GM23338 (cell line): Measurements from ENCODE around the gene FAM149B1. TPM values are rescaled to one million over a fixed set of nuclear protein-coding genes. Genes with fewer than 3 reads are reported as not detected.

Experiments used
- ATAC-seq: fragments of 200-7000 bp; cut with Tn5 transposase; 3 replicates; pipeline ENCODE4 v1.9.1; 2020
- DNase-seq: peaks from one replicate; pipeline ENCODE4 v3.0.0-alpha.2; 2015; ENCODE audit warnings: low spot score
- H2AFZ ChIP-seq: fragments of 200-600 bp; sonication (generic); 2 replicates; pipeline ENCODE4 v1.8.0; 2016; ENCODE audit warnings: antibody characterized with exemption, mild to moderate bottlenecking, moderate library complexity
- H3F3A ChIP-seq: fragments of 200-600 bp; sonication (generic); replicated peaks from 2 replicates; pipeline ENCODE4 v1.8.0; 2017; ENCODE audit warnings: antibody characterized with exemption, mixed run types, low read depth
- H3K27ac ChIP-seq: fragments of 200-600 bp; sonication (generic); 2 replicates; pipeline ENCODE4 v1.6.1; 2016; ENCODE audit warnings: low read depth
- H3K27me3 ChIP-seq: fragments of 200-600 bp; sonication (generic); 2 replicates; pipeline ENCODE4 v1.8.0; 2016; ENCODE audit warnings: mild to moderate bottlenecking, mixed run types, moderate library complexity; ENCODE audit not compliant: insufficient read depth
- H3K36me3 ChIP-seq: fragments of 200-600 bp; sonication (generic); 2 replicates; pipeline ENCODE4 v1.8.0; 2016; ENCODE audit warnings: mild to moderate bottlenecking; ENCODE audit not compliant: insufficient read depth
- H3K4me1 ChIP-seq: fragments of 200-600 bp; sonication (generic); 2 replicates; pipeline ENCODE4 v1.8.0; 2016; ENCODE audit warnings: mild to moderate bottlenecking, moderate library complexity; ENCODE audit not compliant: insufficient read depth
- H3K4me2 ChIP-seq: fragments of 200-600 bp; sonication (generic); 2 replicates; pipeline ENCODE4 v1.7.1; 2017; ENCODE audit warnings: mixed run types
- H3K4me3 ChIP-seq: fragments of 200-600 bp; sonication (generic); 2 replicates; pipeline ENCODE4 v1.6.1; 2016; ENCODE audit warnings: mixed run types
- H3K79me2 ChIP-seq: fragments of 200-600 bp; sonication (generic); replicated peaks from 2 replicates; pipeline ENCODE4 v1.8.0; 2017; ENCODE audit warnings: mild to moderate bottlenecking; ENCODE audit not compliant: insufficient read depth
- H3K9me2 ChIP-seq: fragments of 200-600 bp; sonication (generic); 2 replicates; pipeline ENCODE4 v1.8.0; 2017; ENCODE audit not compliant: insufficient read depth
- H4K20me1 ChIP-seq: fragments of 200-600 bp; sonication (generic); replicated peaks from 2 replicates; pipeline ENCODE4 v1.8.0; 2017; ENCODE audit warnings: mild to moderate bottlenecking; ENCODE audit not compliant: insufficient read depth
- H3K27ac Mint-ChIP-seq: 2 replicates; pipeline ENCODE4 v1.8.0; 2020; ENCODE audit warnings: inconsistent platforms, mild to moderate bottlenecking, moderate library complexity, mixed read lengths
- H3K27me3 Mint-ChIP-seq: 3 replicates; pipeline ENCODE4 v1.8.0; 2022; ENCODE audit warnings: low read depth, mild to moderate bottlenecking, moderate library complexity, mixed read lengths, inconsistent platforms; ENCODE audit not compliant: insufficient read depth, poor library complexity
- H3K36me3 Mint-ChIP-seq: 3 replicates; pipeline ENCODE4 v1.8.0; 2021; ENCODE audit warnings: low read depth, mild to moderate bottlenecking, inconsistent platforms, moderate library complexity, mixed read lengths
- H3K4me1 Mint-ChIP-seq: 3 replicates; pipeline ENCODE4 v1.8.0; 2020; ENCODE audit warnings: mild to moderate bottlenecking, inconsistent platforms, mixed read lengths
- H3K4me3 Mint-ChIP-seq: 3 replicates; pipeline ENCODE4 v1.8.0; 2021; ENCODE audit warnings: moderate library complexity, mild to moderate bottlenecking, inconsistent platforms, mixed read lengths
- H3K9me3 Mint-ChIP-seq: 3 replicates; pipeline ENCODE4 v1.8.0; 2020; ENCODE audit warnings: moderate library complexity, mild to moderate bottlenecking, inconsistent platforms, mixed read lengths
- CREB1 ChIP-seq: fragments of 250-450 bp; sonication (Bioruptor Pico); IDR thresholded peaks from 2 replicates; pipeline ENCODE4 v1.5.0; 2020; ENCODE audit warnings: low read depth, mild to moderate bottlenecking, moderate library complexity
- ETS1 ChIP-seq: IDR thresholded peaks from 2 replicates; pipeline ENCODE4 v1.6.1; 2016; ENCODE audit warnings: antibody characterized with exemption
- EZH2 ChIP-seq: fragments of 200-600 bp; sonication (generic); IDR thresholded peaks from one replicate; pipeline ENCODE4 v1.8.0; 2017; ENCODE audit warnings: antibody characterized with exemption, mild to moderate bottlenecking, low read depth; ENCODE audit not compliant: unreplicated experiment
- EZH2phosphoT487 ChIP-seq: fragments of 200-600 bp; sonication (generic); IDR thresholded peaks from one replicate; pipeline ENCODE4 v1.8.1; 2018; ENCODE audit warnings: antibody characterized with exemption; ENCODE audit not compliant: unreplicated experiment
- JUNB ChIP-seq: IDR thresholded peaks from one replicate; pipeline ENCODE4 v1.6.1; 2016; ENCODE audit warnings: antibody characterized with exemption; ENCODE audit not compliant: unreplicated experiment
- NANOG ChIP-seq: IDR thresholded peaks from 2 replicates; pipeline ENCODE4 v1.6.1; 2016; ENCODE audit warnings: antibody characterized with exemption, borderline replicate concordance
- POLR2AphosphoS5 ChIP-seq: IDR thresholded peaks from 2 replicates; pipeline ENCODE4 v1.6.1; 2016; ENCODE audit warnings: antibody characterized with exemption, low read depth
- REST ChIP-seq: IDR thresholded peaks from one replicate; pipeline ENCODE4 v1.6.1; 2018; ENCODE audit warnings: antibody characterized with exemption; ENCODE audit not compliant: unreplicated experiment
- STAT1 ChIP-seq: IDR thresholded peaks from one replicate; pipeline ENCODE4 v1.6.1; 2016; ENCODE audit warnings: antibody characterized with exemption; ENCODE audit not compliant: unreplicated experiment
- ZNF114 ChIP-seq: fragments of 250-450 bp; sonication (Bioruptor Pico); IDR thresholded peaks from 2 replicates; pipeline ENCODE4 v1.5.0; 2020; ENCODE audit warnings: mild to moderate bottlenecking, moderate library complexity
- ZNF331 ChIP-seq: fragments of 250-450 bp; sonication (Bioruptor Pico); IDR thresholded peaks from 2 replicates; pipeline ENCODE4 v1.5.0; 2020; ENCODE audit warnings: low read depth, mild to moderate bottlenecking, moderate library complexity
- polyA plus RNA-seq: library from polyadenylated mRNA; unstranded; fragments of >200 nt; fragmentation: Nextera tagmentation; extraction: Ambion mirVana; gene quantifications from 2 replicates; pipeline ENCODE4 v1.2.1, GENCODE V29; 2016
- total RNA-seq: library from RNA; depleted of rRNA; stranded (reverse); fragments of >200 nt; shearing (Covaris generic); gene quantifications from 2 replicates; pipeline ENCODE4 v1.2.3, GENCODE V29; 2014
- TF ChIP-seq, protein P1 (sequence below): fragments of 250-450 bp; sonication (Bioruptor Pico); IDR thresholded peaks from 2 replicates; pipeline ENCODE4 v1.5.0; 2020; ENCODE audit warnings: mild to moderate bottlenecking, moderate library complexity
- TF ChIP-seq, protein P2 (sequence below), 2 experiments: fragments of 200-600 bp in 1 of 2; sonication (generic) in 1 of 2; conservative IDR thresholded peaks; 2 replicates each; pipeline versions ENCODE4 v1.5.1 to v1.6.1; 2016 to 2017; ENCODE audit warnings: antibody characterized with exemption in 2 of 2, low read depth in 2 of 2, mild to moderate bottlenecking in 2 of 2, moderate library complexity in 1 of 2

Gene FAM149B1
- total and polyA plus RNA-seq, 2 experiments from 2014 or later = 11.2 to 19.3 TPM

DNA sequence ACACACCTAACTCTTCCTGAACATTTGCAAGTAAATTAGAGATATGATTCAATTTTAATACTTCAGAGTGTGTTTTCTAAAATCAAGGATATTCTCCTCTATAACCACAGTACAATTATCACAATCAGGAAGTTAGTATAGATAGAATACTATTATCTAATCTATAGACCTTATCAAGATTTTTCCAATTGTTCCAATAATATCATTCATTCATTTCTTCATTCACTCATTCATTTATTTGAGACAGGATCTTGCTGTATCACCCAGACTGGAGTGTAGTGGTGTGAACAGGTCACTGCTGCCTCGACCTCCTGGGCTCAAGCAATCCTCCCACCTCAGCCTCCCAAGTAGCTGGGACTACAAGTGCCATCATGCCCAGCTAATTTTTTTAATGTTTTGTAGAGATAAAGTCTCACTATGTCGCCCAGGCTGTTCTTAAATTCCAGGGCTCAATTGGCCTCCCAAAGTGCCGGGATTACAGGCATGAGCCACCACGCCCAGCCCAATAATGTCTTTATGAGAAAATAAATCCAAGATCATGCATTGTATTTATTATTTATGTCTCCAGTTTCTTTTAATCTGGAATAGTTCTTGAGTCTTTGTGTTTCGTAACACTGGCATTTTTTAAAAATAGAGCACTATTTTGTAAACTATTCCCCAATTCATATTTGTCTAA is 95.1 kb downstream of the FAM149B1 start:
- peaks cover 4% of the 10 kb centered on the region; the same call in 1 of the 3 replicates for H3K36me3 Mint-ChIP-seq
- Histone ChIP-seq H3K4me3 (no peak overlapping the region), H3K27me3 (no peaks in the 10 kb centered on the region), H3K27ac (no peak overlapping the region), H3F3A (no peaks in the 10 kb centered on the region), H3K4me1 (no peaks in the 10 kb centered on the region), H4K20me1 (no peaks in the 10 kb centered on the region), H3K9me2 (no peaks in the 10 kb centered on the region), H3K36me3 (no peaks in the 10 kb centered on the region; the same call in 1 of the 2 replicates), H2AFZ (no peak overlapping the region), H3K4me2 (no peak overlapping the region), H3K79me2 (no peaks in the 10 kb centered on the region)
- H3K4me3 Mint-ChIP-seq = no peak overlapping the region
- no peaks in the 10 kb centered on the region for H3K27me3 Mint-ChIP-seq
- no peak for TF ChIP-seq CREB1 (CRISPR knock-in tag)
- TF ChIP-seq NANOG = no peak
- TF ChIP-seq, protein P1, sequence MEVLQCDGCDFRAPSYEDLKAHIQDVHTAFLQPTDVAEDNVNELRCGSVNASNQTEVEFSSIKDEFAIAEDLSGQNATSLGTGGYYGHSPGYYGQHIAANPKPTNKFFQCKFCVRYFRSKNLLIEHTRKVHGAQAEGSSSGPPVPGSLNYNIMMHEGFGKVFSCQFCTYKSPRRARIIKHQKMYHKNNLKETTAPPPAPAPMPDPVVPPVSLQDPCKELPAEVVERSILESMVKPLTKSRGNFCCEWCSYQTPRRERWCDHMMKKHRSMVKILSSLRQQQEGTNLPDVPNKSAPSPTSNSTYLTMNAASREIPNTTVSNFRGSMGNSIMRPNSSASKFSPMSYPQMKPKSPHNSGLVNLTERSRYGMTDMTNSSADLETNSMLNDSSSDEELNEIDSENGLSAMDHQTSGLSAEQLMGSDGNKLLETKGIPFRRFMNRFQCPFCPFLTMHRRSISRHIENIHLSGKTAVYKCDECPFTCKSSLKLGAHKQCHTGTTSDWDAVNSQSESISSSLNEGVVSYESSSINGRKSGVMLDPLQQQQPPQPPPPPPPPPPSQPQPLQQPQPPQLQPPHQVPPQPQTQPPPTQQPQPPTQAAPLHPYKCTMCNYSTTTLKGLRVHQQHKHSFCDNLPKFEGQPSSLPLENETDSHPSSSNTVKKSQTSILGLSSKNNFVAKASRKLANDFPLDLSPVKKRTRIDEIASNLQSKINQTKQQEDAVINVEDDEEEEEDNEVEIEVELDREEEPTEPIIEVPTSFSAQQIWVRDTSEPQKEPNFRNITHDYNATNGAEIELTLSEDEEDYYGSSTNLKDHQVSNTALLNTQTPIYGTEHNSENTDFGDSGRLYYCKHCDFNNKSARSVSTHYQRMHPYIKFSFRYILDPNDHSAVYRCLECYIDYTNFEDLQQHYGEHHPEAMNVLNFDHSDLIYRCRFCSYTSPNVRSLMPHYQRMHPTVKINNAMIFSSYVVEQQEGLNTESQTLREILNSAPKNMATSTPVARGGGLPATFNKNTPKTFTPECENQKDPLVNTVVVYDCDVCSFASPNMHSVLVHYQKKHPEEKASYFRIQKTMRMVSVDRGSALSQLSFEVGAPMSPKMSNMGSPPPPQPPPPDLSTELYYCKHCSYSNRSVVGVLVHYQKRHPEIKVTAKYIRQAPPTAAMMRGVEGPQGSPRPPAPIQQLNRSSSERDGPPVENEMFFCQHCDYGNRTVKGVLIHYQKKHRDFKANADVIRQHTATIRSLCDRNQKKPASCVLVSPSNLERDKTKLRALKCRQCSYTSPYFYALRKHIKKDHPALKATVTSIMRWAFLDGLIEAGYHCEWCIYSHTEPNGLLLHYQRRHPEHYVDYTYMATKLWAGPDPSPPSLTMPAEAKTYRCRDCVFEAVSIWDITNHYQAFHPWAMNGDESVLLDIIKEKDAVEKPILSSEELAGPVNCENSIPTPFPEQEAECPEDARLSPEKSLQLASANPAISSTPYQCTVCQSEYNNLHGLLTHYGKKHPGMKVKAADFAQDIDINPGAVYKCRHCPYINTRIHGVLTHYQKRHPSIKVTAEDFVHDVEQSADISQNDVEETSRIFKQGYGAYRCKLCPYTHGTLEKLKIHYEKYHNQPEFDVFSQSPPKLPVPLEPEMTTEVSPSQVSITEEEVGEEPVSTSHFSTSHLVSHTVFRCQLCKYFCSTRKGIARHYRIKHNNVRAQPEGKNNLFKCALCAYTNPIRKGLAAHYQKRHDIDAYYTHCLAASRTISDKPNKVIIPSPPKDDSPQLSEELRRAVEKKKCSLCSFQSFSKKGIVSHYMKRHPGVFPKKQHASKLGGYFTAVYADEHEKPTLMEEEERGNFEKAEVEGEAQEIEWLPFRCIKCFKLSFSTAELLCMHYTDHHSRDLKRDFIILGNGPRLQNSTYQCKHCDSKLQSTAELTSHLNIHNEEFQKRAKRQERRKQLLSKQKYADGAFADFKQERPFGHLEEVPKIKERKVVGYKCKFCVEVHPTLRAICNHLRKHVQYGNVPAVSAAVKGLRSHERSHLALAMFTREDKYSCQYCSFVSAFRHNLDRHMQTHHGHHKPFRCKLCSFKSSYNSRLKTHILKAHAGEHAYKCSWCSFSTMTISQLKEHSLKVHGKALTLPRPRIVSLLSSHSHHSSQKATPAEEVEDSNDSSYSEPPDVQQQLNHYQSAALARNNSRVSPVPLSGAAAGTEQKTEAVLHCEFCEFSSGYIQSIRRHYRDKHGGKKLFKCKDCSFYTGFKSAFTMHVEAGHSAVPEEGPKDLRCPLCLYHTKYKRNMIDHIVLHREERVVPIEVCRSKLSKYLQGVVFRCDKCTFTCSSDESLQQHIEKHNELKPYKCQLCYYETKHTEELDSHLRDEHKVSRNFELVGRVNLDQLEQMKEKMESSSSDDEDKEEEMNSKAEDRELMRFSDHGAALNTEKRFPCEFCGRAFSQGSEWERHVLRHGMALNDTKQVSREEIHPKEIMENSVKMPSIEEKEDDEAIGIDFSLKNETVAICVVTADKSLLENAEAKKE (CRISPR knock-in tag) = no peak
- TF ChIP-seq EZH2 = no peak
- TF ChIP-seq STAT1 = no peak
- no peak for TF ChIP-seq REST
- TF ChIP-seq POLR2AphosphoS5 = no peak
- no peak for TF ChIP-seq ZNF331 (CRISPR knock-in tag)
- no peak for TF ChIP-seq JUNB
- no peak for TF ChIP-seq ETS1
- no peak for TF ChIP-seq EZH2phosphoT487
- TF ChIP-seq ZNF114 = no peak
- TF ChIP-seq, protein P2, sequence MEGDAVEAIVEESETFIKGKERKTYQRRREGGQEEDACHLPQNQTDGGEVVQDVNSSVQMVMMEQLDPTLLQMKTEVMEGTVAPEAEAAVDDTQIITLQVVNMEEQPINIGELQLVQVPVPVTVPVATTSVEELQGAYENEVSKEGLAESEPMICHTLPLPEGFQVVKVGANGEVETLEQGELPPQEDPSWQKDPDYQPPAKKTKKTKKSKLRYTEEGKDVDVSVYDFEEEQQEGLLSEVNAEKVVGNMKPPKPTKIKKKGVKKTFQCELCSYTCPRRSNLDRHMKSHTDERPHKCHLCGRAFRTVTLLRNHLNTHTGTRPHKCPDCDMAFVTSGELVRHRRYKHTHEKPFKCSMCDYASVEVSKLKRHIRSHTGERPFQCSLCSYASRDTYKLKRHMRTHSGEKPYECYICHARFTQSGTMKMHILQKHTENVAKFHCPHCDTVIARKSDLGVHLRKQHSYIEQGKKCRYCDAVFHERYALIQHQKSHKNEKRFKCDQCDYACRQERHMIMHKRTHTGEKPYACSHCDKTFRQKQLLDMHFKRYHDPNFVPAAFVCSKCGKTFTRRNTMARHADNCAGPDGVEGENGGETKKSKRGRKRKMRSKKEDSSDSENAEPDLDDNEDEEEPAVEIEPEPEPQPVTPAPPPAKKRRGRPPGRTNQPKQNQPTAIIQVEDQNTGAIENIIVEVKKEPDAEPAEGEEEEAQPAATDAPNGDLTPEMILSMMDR (conservative IDR thresholded peaks at IDR 0.05; ENCODE audit: low read depth in 2 of 2) = no peak
- H3K27ac Mint-ChIP-seq = no peak overlapping the region
- ATAC-seq = no peak
- DNase-seq = no peak
- H3K9me3 Mint-ChIP-seq = peaks cover 12% of the 10 kb centered on the region
- H3K4me1 Mint-ChIP-seq = no peaks in the 10 kb centered on the region
